ENCODE results near the gene ZSCAN10. TPM values are rescaled to one million over a fixed set of nuclear protein-coding genes. Genes with fewer than 3 reads are reported as not detected.

Gene ZSCAN10
- total and polyA plus RNA-seq, 9 of the 15 experiments (the other 6 are each of a cell fraction or from before 2014, with no cell fraction given): 0.22 TPM; not detected in 8

DNA sequence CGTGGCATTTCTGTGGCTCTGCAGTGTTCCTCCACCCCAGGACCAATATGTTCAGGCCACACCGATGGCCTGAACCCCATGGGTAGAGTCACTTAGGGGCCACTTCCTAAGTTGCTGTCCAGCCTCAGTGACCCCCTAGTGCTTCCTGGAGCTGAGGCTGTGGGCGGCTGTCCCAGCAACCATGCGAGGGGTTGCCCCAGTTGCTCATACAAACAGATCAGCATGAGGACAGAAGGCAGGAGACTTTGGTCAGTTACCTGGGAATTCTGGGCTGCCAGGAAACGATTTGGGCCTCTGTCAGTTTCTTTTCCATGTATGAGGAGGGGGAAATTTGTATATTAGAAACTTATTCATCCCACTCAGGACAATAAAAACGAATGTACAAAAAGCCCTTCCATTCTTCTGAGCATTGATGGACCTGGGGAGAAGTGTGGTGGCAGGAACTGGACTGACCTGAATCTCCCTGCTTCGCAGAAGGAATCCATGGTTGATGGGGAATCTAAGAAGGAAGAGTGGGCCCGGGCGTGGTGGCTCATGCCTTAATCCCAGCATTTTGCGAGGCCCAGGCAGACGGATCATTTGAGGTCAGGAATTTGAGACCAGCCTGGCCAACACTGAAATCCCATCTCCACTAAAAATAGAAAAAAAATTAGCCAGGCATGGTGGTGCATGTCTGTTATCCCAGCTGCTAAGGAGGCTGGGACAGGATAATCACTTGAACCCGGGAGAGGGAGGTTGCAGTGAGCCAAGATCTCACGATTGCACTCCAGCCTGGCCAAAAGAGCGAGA lies 38.6 kb downstream of the ZSCAN10 start (continued):
- no peak for TF ChIP-seq TFAP4 (CRISPR knock-in tag; IDR thresholded peaks at IDR 0.05; ENCODE audit: borderline replicate concordance)
- no peak for TF ChIP-seq POLR2H (tag; IDR thresholded peaks at IDR 0.05; ENCODE audit: low read depth)
- TF ChIP-seq ZKSCAN8 (CRISPR knock-in tag; IDR thresholded peaks at IDR 0.05): no peak
- no peak for TF ChIP-seq BMI1 (IDR thresholded peaks at IDR 0.05; ENCODE audit: low read length)
- TF ChIP-seq, protein P1, sequence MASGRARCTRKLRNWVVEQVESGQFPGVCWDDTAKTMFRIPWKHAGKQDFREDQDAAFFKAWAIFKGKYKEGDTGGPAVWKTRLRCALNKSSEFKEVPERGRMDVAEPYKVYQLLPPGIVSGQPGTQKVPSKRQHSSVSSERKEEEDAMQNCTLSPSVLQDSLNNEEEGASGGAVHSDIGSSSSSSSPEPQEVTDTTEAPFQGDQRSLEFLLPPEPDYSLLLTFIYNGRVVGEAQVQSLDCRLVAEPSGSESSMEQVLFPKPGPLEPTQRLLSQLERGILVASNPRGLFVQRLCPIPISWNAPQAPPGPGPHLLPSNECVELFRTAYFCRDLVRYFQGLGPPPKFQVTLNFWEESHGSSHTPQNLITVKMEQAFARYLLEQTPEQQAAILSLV (tag; IDR thresholded peaks at IDR 0.05): no peak
- no peak for TF ChIP-seq E2F3 (CRISPR knock-in tag; IDR thresholded peaks at IDR 0.05)
- TF ChIP-seq SMAD1 (IDR thresholded peaks at IDR 0.05; ENCODE audit: low read depth, low read length, partially characterized antibody): no peak
- no peak for TF ChIP-seq NR1H2 (CRISPR knock-in tag; IDR thresholded peaks at IDR 0.05)
